ENCODE data around the gene PLEKHA1.

GRCh38 chr10:122333037-122333436 lies 41.5 kb upstream of the PLEKHA1 start:
- no peak for TF ChIP-seq EZH2 (IDR thresholded peaks at IDR 0.05; ENCODE audit: borderline replicate concordance, low read length)
- no peak for TF ChIP-seq CTCF (conservative IDR thresholded peaks at IDR 0.05 in 1 of 2, IDR thresholded peaks at IDR 0.05 in 1 of 2; ENCODE audit: extremely low read depth in 1 of 2, insufficient read depth in 1 of 2, low read depth in 1 of 2, low read length in 2 of 2)
